22Rv1 (cell line): ENCODE measurements around the gene PTPRG.

Experiments
- ZFX ChIP-seq: fragments of 450-650 bp; IDR thresholded peaks from 2 replicates; pipeline ENCODE4 v1.6.1; 2017; ENCODE audit warnings: antibody characterized with exemption, borderline replicate concordance
- TF ChIP-seq, protein P1 (sequence below): fragments of 450-650 bp; IDR thresholded peaks from 2 replicates; pipeline ENCODE4 v1.5.1; 2017; ENCODE audit warnings: mild to moderate bottlenecking

DNA sequence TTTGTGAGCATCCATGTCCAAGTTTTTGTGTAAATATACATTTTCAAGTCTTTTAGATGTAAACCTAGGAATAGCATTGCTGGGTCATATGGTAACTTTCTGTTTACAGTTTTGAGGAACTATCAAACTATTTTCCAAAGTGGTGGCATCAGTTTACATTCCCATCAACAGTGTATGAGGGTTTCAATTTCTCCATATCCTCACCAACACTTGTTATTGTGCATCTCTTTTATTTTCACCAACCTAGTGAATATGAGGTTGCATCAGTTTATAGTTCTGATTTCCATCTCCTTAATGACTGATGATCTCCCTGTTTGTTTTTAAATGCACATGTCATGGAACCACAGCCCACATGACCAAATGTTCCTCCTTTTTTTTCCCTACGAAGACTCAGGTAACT lies 610.8 kb downstream of the PTPRG start:
- TF ChIP-seq, protein P1, sequence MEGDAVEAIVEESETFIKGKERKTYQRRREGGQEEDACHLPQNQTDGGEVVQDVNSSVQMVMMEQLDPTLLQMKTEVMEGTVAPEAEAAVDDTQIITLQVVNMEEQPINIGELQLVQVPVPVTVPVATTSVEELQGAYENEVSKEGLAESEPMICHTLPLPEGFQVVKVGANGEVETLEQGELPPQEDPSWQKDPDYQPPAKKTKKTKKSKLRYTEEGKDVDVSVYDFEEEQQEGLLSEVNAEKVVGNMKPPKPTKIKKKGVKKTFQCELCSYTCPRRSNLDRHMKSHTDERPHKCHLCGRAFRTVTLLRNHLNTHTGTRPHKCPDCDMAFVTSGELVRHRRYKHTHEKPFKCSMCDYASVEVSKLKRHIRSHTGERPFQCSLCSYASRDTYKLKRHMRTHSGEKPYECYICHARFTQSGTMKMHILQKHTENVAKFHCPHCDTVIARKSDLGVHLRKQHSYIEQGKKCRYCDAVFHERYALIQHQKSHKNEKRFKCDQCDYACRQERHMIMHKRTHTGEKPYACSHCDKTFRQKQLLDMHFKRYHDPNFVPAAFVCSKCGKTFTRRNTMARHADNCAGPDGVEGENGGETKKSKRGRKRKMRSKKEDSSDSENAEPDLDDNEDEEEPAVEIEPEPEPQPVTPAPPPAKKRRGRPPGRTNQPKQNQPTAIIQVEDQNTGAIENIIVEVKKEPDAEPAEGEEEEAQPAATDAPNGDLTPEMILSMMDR = no peak
- TF ChIP-seq ZFX = no peak
